Spleen (tissue), 11 donors: Measurements from ENCODE around the gene AGPAT4. TPM values are rescaled to one million over a fixed set of nuclear protein-coding genes. Genes with fewer than 3 reads are reported as not detected.

ENCODE experiments used
- DNase-seq: peaks from one replicate; pipeline ENCODE4 v3.0.0-alpha.2; 2020
- H3K27ac ChIP-seq, 8 donors: fragments of 200-600 bp; sonication (generic) in 7 of 8; 1 replicate in 4 of 8; 2 replicates in 4 of 8; pipeline versions ENCODE4 v1.5.0 to v1.8.0; 2016 to 2021; ENCODE audit warnings: inconsistent platforms in 4 of 8, mild to moderate bottlenecking in 4 of 8, moderate library complexity in 1 of 8
- H3K27me3 ChIP-seq, 7 donors: fragments of 200-600 bp; sonication (generic) in 6 of 7; replicated peaks in 1 of 7; 1 replicate in 4 of 7; 2 replicates in 3 of 7; pipeline versions ENCODE4 v1.5.0 to v1.8.0; 2016 to 2021; ENCODE audit warnings: inconsistent platforms in 3 of 7, mild to moderate bottlenecking in 1 of 7
- H3K36me3 ChIP-seq, 6 donors: fragments of 200-600 bp; sonication (generic) in 5 of 6; 1 replicate in 4 of 6; 2 replicates in 2 of 6; pipeline versions ENCODE4 v1.5.0 to v1.8.0; 2016 to 2021; ENCODE audit warnings: inconsistent platforms in 2 of 6
- H3K4me1 ChIP-seq, 6 donors: fragments of 200-600 bp; sonication (generic) in 5 of 6; 1 replicate in 3 of 6; 2 replicates in 3 of 6; pipeline versions ENCODE4 v1.5.0 to v1.8.0; 2016 to 2021; ENCODE audit warnings: inconsistent platforms in 3 of 6
- H3K4me3 ChIP-seq, 8 donors: fragments of 200-600 bp; sonication (generic) in 7 of 8; 1 replicate in 4 of 8; 2 replicates in 4 of 8; pipeline versions ENCODE4 v1.5.0 to v1.8.0; 2016 to 2021; ENCODE audit warnings: inconsistent platforms in 4 of 8, mild to moderate bottlenecking in 4 of 8, moderate library complexity in 2 of 8
- H3K9me3 ChIP-seq, 8 donors: fragments of 200-600 bp; sonication (generic) in 7 of 8; 1 replicate in 4 of 8; 2 replicates in 4 of 8; pipeline versions ENCODE4 v1.5.0 to v1.8.0; 2016 to 2021; ENCODE audit warnings: inconsistent platforms in 4 of 8
- CTCF ChIP-seq, 11 experiments: fragments of 200-600 bp in 7 of 11; fragments of 450-650 bp in 4 of 11; sonication (generic) in 4 of 11; IDR thresholded peaks in 8 of 11; conservative IDR thresholded peaks in 3 of 11; 1 replicate in 7 of 11; 2 replicates in 4 of 11; pipeline versions ENCODE4 v1.4.0 to v1.8.0; 2016 to 2021; ENCODE audit warnings: antibody characterized with exemption in 11 of 11, inconsistent platforms in 4 of 11, mild to moderate bottlenecking in 1 of 11
- POLR2A ChIP-seq, 3 donors: fragments of 450-650 bp; IDR thresholded peaks; one replicate each; pipeline ENCODE4 v1.5.1; 2017; ENCODE audit warnings: antibody characterized with exemption in 3 of 3, mild to moderate bottlenecking in 1 of 3
- POLR2AphosphoS5 ChIP-seq, 3 donors: sonication (generic); formaldehyde crosslinking; IDR thresholded peaks; one replicate each; pipeline ENCODE4 v1.5.1; 2017; ENCODE audit warnings: antibody characterized with exemption in 3 of 3
- WGBS, 5 donors: extraction: QIAGEN DNeasy Blood & Tissue Kit in 3 of 5; methylation state at CpG; one replicate each; pipeline versions ENCODE4 v1.1.5 to v1.1.7; 2013 to 2018; 5-methylcytosine and 5-hydroxymethylcytosine counted together
- intact Hi-C: fragments of 100-400 bp; cut with DNase I; formaldehyde crosslinking; loops from one replicate; pipeline ENCODE4 v1.15.0; 2023; ENCODE audit warnings: low total_unique reads
- polyA plus RNA-seq, 3 donors: library from polyadenylated mRNA; stranded (reverse); fragments of 200-250 nt; gene quantifications; one replicate each; pipeline ENCODE4 v1.2.1, GENCODE V29; 2013
- total RNA-seq, 7 donors: library from RNA; depleted of rRNA in 3 of 7; stranded (reverse); fragments of >200 nt in 3 of 7; fragmentation: NEBNext Ultra II Directional in 4 of 7; extraction: Animal tissue kit (Norgen Biotek cat#: 25700) in 4 of 7; gene quantifications; one replicate each; pipeline versions ENCODE4 v1.1.0 to v1.2.1, GENCODE V29; 2016 to 2021
- donor health status: healthy with polysubstance abuse.
- donor health status: DM: no; HTN: no; CAD: no; lungs with moderate emphysema.
- donor health status: DM: no; HTN: no; CAD: no.
- donor health status: Bipolar disorder and iron deficiency.
- donor health status: healthy.
- donor health status: DM: no; HTN: no; CAD: no.
- donor health status: DM: yes; HTN: yes; CAD: no.

AGPAT4 gene
- total and polyA plus RNA-seq, 10 donors: 0.80 to 16.8 (median 8.4) TPM

- Histone ChIP-seq H3K9me3 (no peaks in the 10 kb centered on the region), H3K36me3 (peaks cover 0 to 47% (median 3%) of the 10 kb centered on the region in 6 donors), H3K4me1 (peaks cover 0 to 27% (median 15%) of the 10 kb centered on the region in 6 donors), H3K4me3 (no peak overlapping the region), H3K27me3 (no peaks in the 10 kb centered on the region), H3K27ac (no peak overlapping the region)
- 92 to 97% (median 96%) methylated on average over 5 of the region's 5 CpGs for WGBS, 5 donors
- intact Hi-C loops: no loop called here
- TF ChIP-seq POLR2A (IDR thresholded peaks at IDR 0.05): no peak
- TF ChIP-seq POLR2AphosphoS5 (IDR thresholded peaks at IDR 0.05): no peak
- TF ChIP-seq CTCF (IDR thresholded peaks at IDR 0.05 in 8 of 11, conservative IDR thresholded peaks at IDR 0.05 in 3 of 11): no peak
- DNase-seq: no peak
Observed at GRCh38 chr6:161166677-161167076, 107.2 kb downstream of the AGPAT4 start.

GRCh38 chr6:161166176-161166575 lies 107.7 kb downstream of the AGPAT4 start:
- peaks cover 0 to 27% (median 15%) of the 10 kb centered on the region in 6 donors for H3K4me1 ChIP-seq
- no peaks in the 10 kb centered on the region for H3K9me3 ChIP-seq
- H3K36me3 ChIP-seq: peaks cover 0 to 52% (median 3%) of the 10 kb centered on the region in 6 donors
- DNase-seq: no peak
- intact Hi-C loops: no loop called here
- 84 to 95% (median 90%) methylated on average over 11 of the region's 11 CpGs for WGBS, 5 donors
- no peak overlapping the region for H3K4me3 ChIP-seq
- TF ChIP-seq POLR2AphosphoS5 (IDR thresholded peaks at IDR 0.05) (no peak), CTCF (IDR thresholded peaks at IDR 0.05 in 8 of 11, conservative IDR thresholded peaks at IDR 0.05 in 3 of 11) (no peak), POLR2A (IDR thresholded peaks at IDR 0.05) (no peak)
- no peak overlapping the region for H3K27ac ChIP-seq
- no peaks in the 10 kb centered on the region for H3K27me3 ChIP-seq

- WGBS, 5 donors: 90 to 97% (median 93%) methylated on average over 8 to 9 of the region's 9 CpGs
- Histone ChIP-seq H3K36me3 (peaks cover 0 to 64% (median 3%) of the 10 kb centered on the region in 6 donors), H3K27ac (no peak overlapping the region), H3K27me3 (no peaks in the 10 kb centered on the region), H3K4me3 (no peak overlapping the region), H3K4me1 (peaks cover 0 to 8% (median 0%) of the 10 kb centered on the region in 6 donors), H3K9me3 (no peaks in the 10 kb centered on the region)
- DNase-seq: no peak
- TF ChIP-seq CTCF (IDR thresholded peaks at IDR 0.05 in 8 of 11, conservative IDR thresholded peaks at IDR 0.05 in 3 of 11) (no peak), POLR2A (IDR thresholded peaks at IDR 0.05) (no peak), POLR2AphosphoS5 (IDR thresholded peaks at IDR 0.05) (no peak)
- intact Hi-C loops: no loop called here
Observed at GRCh38 chr6:161164182-161164625, 109.7 kb downstream of the AGPAT4 start.

- TF ChIP-seq POLR2AphosphoS5 (IDR thresholded peaks at IDR 0.05) (no peak), CTCF (IDR thresholded peaks at IDR 0.05 in 8 of 11, conservative IDR thresholded peaks at IDR 0.05 in 3 of 11) (no peak), POLR2A (IDR thresholded peaks at IDR 0.05) (no peak)
- H3K4me3 ChIP-seq: no peak overlapping the region
- H3K27me3 ChIP-seq: no peaks in the 10 kb centered on the region
- no peak for DNase-seq
- intact Hi-C loops: no loop called here
- H3K4me1 ChIP-seq: peaks cover 0 to 2% (median 0%) of the 10 kb centered on the region in 6 donors
- 94 to 97% (median 95%) methylated on average over 12 to 13 of the region's 13 CpGs for WGBS, 5 donors
- H3K9me3 ChIP-seq: no peaks in the 10 kb centered on the region
- H3K36me3 ChIP-seq: peaks cover 0 to 67% (median 3%) of the 10 kb centered on the region in 6 donors
- H3K27ac ChIP-seq: no peak overlapping the region
Observed at GRCh38 chr6:161163466-161164181, 110.2 kb downstream of the AGPAT4 start.
